WTC11 (cell line): ENCODE measurements around the gene NCKAP5. TPM values are rescaled to one million over a fixed set of nuclear protein-coding genes. Genes with fewer than 3 reads are reported as not detected.

Source experiments
- ATAC-seq: fragments of 200-7000 bp; cut with Tn5 transposase; 2 replicates; pipeline ENCODE4 v1.10.0; 2021; ENCODE audit warnings: mild to moderate bottlenecking, moderate library complexity
- CTCF ChIA-PET: fragments of 300-600 bp; sonication (Branson Sonifier 250); formaldehyde crosslinking; loops from one replicate; lab custom pipeline; 2021; ENCODE audit warnings: antibody characterized with exemption; lab: Charles Lee
- POLR2A ChIA-PET: fragments of 350-600 bp; sonication (Branson Sonifier 250); formaldehyde crosslinking; loops from one replicate; lab custom pipeline; 2021; ENCODE audit warnings: antibody characterized with exemption; lab: Charles Lee
- DNase-seq: peaks from one replicate; pipeline ENCODE4 v3.0.0; 2021; ENCODE audit warnings: low spot score
- H3K27ac Mint-ChIP-seq: 2 replicates; pipeline ENCODE4 v1.8.0; 2021; ENCODE audit warnings: mixed read lengths
- H3K27me3 Mint-ChIP-seq: 2 replicates; pipeline ENCODE4 v1.8.0; 2021; ENCODE audit warnings: low read depth, mild to moderate bottlenecking, moderate library complexity, mixed read lengths
- H3K36me3 Mint-ChIP-seq: 2 replicates; pipeline ENCODE4 v1.8.0; 2021; ENCODE audit warnings: mixed read lengths
- H3K4me1 Mint-ChIP-seq: 2 replicates; pipeline ENCODE4 v1.8.0; 2022; ENCODE audit warnings: mixed read lengths
- H3K4me3 Mint-ChIP-seq: 2 replicates; pipeline ENCODE4 v1.8.0; 2021; ENCODE audit warnings: mild to moderate bottlenecking, moderate library complexity, mixed read lengths
- H3K9me3 Mint-ChIP-seq: 2 replicates; pipeline ENCODE4 v1.8.0; 2021; ENCODE audit warnings: mixed read lengths
- ATF3 ChIP-seq: sonication (generic); formaldehyde crosslinking; conservative IDR thresholded peaks from 2 replicates; pipeline ENCODE4 v1.8.1; 2022; ENCODE audit warnings: mild to moderate bottlenecking, missing genetic modification reagents
- ATF6 ChIP-seq: sonication (generic); formaldehyde crosslinking; IDR thresholded peaks from 2 replicates; pipeline ENCODE4 v1.8.1; 2023; ENCODE audit warnings: mild to moderate bottlenecking, missing genetic modification reagents
- ERG ChIP-seq: fragments of 250-450 bp; sonication (Bioruptor Pico); IDR thresholded peaks from 2 replicates; pipeline ENCODE4 v1.8.0; 2021; ENCODE audit warnings: mild to moderate bottlenecking
- FOXJ3 ChIP-seq: sonication (generic); formaldehyde crosslinking; IDR thresholded peaks from 2 replicates; pipeline ENCODE4 v1.9.0; 2021; ENCODE audit warnings: missing genetic modification reagents, mild to moderate bottlenecking, borderline replicate concordance
- GRHL2 ChIP-seq: fragments of 250-450 bp; sonication (Bioruptor Pico); IDR thresholded peaks from 2 replicates; pipeline ENCODE4 v1.8.0; 2022; ENCODE audit warnings: mild to moderate bottlenecking, moderate library complexity; ENCODE audit not compliant: insufficient replicate concordance, severe bottlenecking
- IRF2 ChIP-seq: sonication (generic); formaldehyde crosslinking; IDR thresholded peaks from 2 replicates; pipeline ENCODE4 v1.8.0; 2022; ENCODE audit warnings: low read depth, missing genetic modification reagents, borderline replicate concordance
- MLX ChIP-seq: sonication (generic); formaldehyde crosslinking; IDR thresholded peaks from 2 replicates; pipeline ENCODE4 v1.8.1; 2023; ENCODE audit warnings: mild to moderate bottlenecking, missing genetic modification reagents, moderate library complexity
- NFE2L1 ChIP-seq: sonication (generic); formaldehyde crosslinking; IDR thresholded peaks from 2 replicates; pipeline ENCODE4 v1.8.1; 2023; ENCODE audit warnings: missing genetic modification reagents
- OVOL2 ChIP-seq: fragments of 250-450 bp; sonication (Bioruptor Pico); IDR thresholded peaks from 2 replicates; pipeline ENCODE4 v1.9.0; 2021; ENCODE audit warnings: mild to moderate bottlenecking, borderline replicate concordance
- STAT6 ChIP-seq: sonication (generic); formaldehyde crosslinking; conservative IDR thresholded peaks from 2 replicates; pipeline ENCODE4 v1.8.1; 2023; ENCODE audit warnings: mild to moderate bottlenecking, low read depth, missing genetic modification reagents, moderate library complexity
- ZNF121 ChIP-seq: sonication (generic); formaldehyde crosslinking; IDR thresholded peaks from 2 replicates; pipeline ENCODE4 v1.8.0; 2023; ENCODE audit warnings: missing genetic modification reagents
- ZNF263 ChIP-seq: sonication (generic); formaldehyde crosslinking; IDR thresholded peaks from 2 replicates; pipeline ENCODE4 v1.8.1; 2022; ENCODE audit warnings: low read depth, mild to moderate bottlenecking, moderate library complexity, missing genetic modification reagents
- ZNF425 ChIP-seq: fragments of 250-450 bp; sonication (Bioruptor Pico); conservative IDR thresholded peaks from 2 replicates; pipeline ENCODE4 v1.9.0; 2021; ENCODE audit warnings: mild to moderate bottlenecking
- ZNF532 ChIP-seq: fragments of 250-450 bp; sonication (Bioruptor Pico); IDR thresholded peaks from 2 replicates; pipeline ENCODE4 v1.9.0; 2021; ENCODE audit warnings: mild to moderate bottlenecking, borderline replicate concordance
- total RNA-seq: library from RNA; stranded (reverse); gene quantifications from 3 replicates; pipeline ENCODE4 v1.2.3, GENCODE V29; 2021

Gene NCKAP5
- total RNA-seq, 1 experiment from 2014 or later, result 0.55 TPM

GRCh38 chr2:132884705-132885104, 683.6 kb downstream of the NCKAP5 start (continued):
- no peak for TF ChIP-seq OVOL2
- TF ChIP-seq ZNF425 (CRISPR knock-in tag), result no peak
- no peak for TF ChIP-seq IRF2
- no peak for TF ChIP-seq ERG (CRISPR knock-in tag)
- TF ChIP-seq MLX (CRISPR knock-in tag), result no peak
- no peak for TF ChIP-seq FOXJ3 (CRISPR knock-in tag)
- TF ChIP-seq GRHL2 (CRISPR knock-in tag), result no peak
- TF ChIP-seq NFE2L1 (CRISPR knock-in tag), result no peak
- no peak for TF ChIP-seq ZNF263 (CRISPR knock-in tag)

GRCh38 chr2:132884292-132884691, 684.0 kb downstream of the NCKAP5 start:
- Mint-ChIP-seq H3K36me3 (peaks cover 11% of the 10 kb centered on the region), H3K27me3 (no peaks in the 10 kb centered on the region), H3K4me1 (peaks cover 5% of the 10 kb centered on the region; the same call in 1 of the 2 replicates), H3K4me3 (no peak overlapping the region), H3K9me3 (peaks cover 20% of the 10 kb centered on the region), H3K27ac (no peak overlapping the region)
- POLR2A ChIA-PET, result no interaction called here
- CTCF ChIA-PET, result no interaction called here
- DNase-seq, result no peak
- TF ChIP-seq ATF3, result no peak
- TF ChIP-seq STAT6 (CRISPR knock-in tag), result no peak
- no peak for ATAC-seq

- POLR2A ChIA-PET, result no interaction called here
These were observed 684.8 kb downstream of the NCKAP5 start for GRCh38 chr2:132883430-132883829.

More at GRCh38 chr2:132883430-132883829, 684.8 kb downstream of the NCKAP5 start:
- CTCF ChIA-PET, result no interaction called here
- no peak overlapping the region for H3K4me3 Mint-ChIP-seq
- ATAC-seq (no peak), DNase-seq (no peak)
- H3K4me1 Mint-ChIP-seq, result peaks cover 5% of the 10 kb centered on the region; the same call in 1 of the 2 replicates
- H3K27me3 Mint-ChIP-seq, result no peaks in the 10 kb centered on the region
- peaks cover 11% of the 10 kb centered on the region for H3K36me3 Mint-ChIP-seq
- H3K27ac Mint-ChIP-seq, result no peak overlapping the region
- H3K9me3 Mint-ChIP-seq, result peaks cover 20% of the 10 kb centered on the region
- no peak for TF ChIP-seq ATF6
- TF ChIP-seq ZNF532, result no peak
- TF ChIP-seq ZNF121, result no peak
